ENCODE results near the gene FSTL4. TPM values are rescaled to one million over a fixed set of nuclear protein-coding genes. Genes with fewer than 3 reads are reported as not detected.
"Not testable (repeated sequence)": the region's sequence is repeated elsewhere in the genome, so short reads cannot be mapped to it uniquely, and the experiment has no call there.

FSTL4 gene
- polyA plus RNA-seq, 1 donor (not counting 4 experiments of a cell fraction or from before 2014, with no cell fraction given) = 1.7 TPM

- H3K4me3 ChIP-seq (ENCODE audit: control insufficient read depth in 2 of 3, extremely low read depth in 1 of 3, insufficient read depth in 2 of 3, low read depth in 1 of 3, low read length in 3 of 3) = no peak overlapping the region
- no peak for FAIRE-seq
Measured at GRCh38 chr5:133538718-133539117, 73.6 kb downstream of the FSTL4 start.

GRCh38 chr5:133535241-133535929 lies 77.0 kb downstream of the FSTL4 start:
- dilution Hi-C loops (cut with MboI; ENCODE audit: extremely low pct_ligation_motif_present, low sequenced_read_pairs); DNase-seq (ENCODE audit: low read depth, low spot score); H2AFZ ChIP-seq (ENCODE audit: control insufficient read depth, low read length): not testable (repeated sequence)

More at GRCh38 chr5:133538718-133539117, 73.6 kb downstream of the FSTL4 start:
- Histone ChIP-seq H3K9me3 (ENCODE audit: control insufficient read depth, low read depth, low read length) (no peaks in the 10 kb centered on the region), H3K27ac (ENCODE audit: control insufficient read depth, insufficient read depth, low read length) (no peak overlapping the region), H2AFZ (ENCODE audit: control insufficient read depth, low read length) (no peak overlapping the region), H3K79me2 (ENCODE audit: control insufficient read depth, insufficient read depth, low read length) (no peaks in the 10 kb centered on the region), H3K4me1 (ENCODE audit: control insufficient read depth, extremely low read depth, insufficient read depth, low read length) (no peaks in the 10 kb centered on the region), H3K27me3 (ENCODE audit: control insufficient read depth, extremely low read depth, insufficient read depth, low read length) (peaks cover 3% of the 10 kb centered on the region), H3K9ac (ENCODE audit: control insufficient read depth, extremely low read depth, insufficient read depth, low read length) (no peak overlapping the region), H3K36me3 (ENCODE audit: control insufficient read depth in 2 of 2, extremely low read depth in 1 of 2, insufficient read depth in 2 of 2, low read length in 2 of 2) (no peaks in the 10 kb centered on the region), H4K20me1 (ENCODE audit: control insufficient read depth, extremely low read depth, insufficient read depth, low read length) (no peaks in the 10 kb centered on the region), H3K4me2 (ENCODE audit: control insufficient read depth, extremely low read depth, insufficient read depth, low read depth, low read length) (no peak overlapping the region), H3K9me1 (ENCODE audit: control insufficient read depth, extremely low read depth, insufficient read depth, low read length) (no peaks in the 10 kb centered on the region)
- dilution Hi-C loops (cut with MboI; ENCODE audit: extremely low pct_ligation_motif_present, low sequenced_read_pairs) = no loop called here
- TF ChIP-seq, protein P1, sequence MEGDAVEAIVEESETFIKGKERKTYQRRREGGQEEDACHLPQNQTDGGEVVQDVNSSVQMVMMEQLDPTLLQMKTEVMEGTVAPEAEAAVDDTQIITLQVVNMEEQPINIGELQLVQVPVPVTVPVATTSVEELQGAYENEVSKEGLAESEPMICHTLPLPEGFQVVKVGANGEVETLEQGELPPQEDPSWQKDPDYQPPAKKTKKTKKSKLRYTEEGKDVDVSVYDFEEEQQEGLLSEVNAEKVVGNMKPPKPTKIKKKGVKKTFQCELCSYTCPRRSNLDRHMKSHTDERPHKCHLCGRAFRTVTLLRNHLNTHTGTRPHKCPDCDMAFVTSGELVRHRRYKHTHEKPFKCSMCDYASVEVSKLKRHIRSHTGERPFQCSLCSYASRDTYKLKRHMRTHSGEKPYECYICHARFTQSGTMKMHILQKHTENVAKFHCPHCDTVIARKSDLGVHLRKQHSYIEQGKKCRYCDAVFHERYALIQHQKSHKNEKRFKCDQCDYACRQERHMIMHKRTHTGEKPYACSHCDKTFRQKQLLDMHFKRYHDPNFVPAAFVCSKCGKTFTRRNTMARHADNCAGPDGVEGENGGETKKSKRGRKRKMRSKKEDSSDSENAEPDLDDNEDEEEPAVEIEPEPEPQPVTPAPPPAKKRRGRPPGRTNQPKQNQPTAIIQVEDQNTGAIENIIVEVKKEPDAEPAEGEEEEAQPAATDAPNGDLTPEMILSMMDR (optimal IDR thresholded peaks at IDR 0.05 in 1 of 3, IDR thresholded peaks at IDR 0.05 in 1 of 3, conservative IDR thresholded peaks at IDR 0.05 in 1 of 3; ENCODE audit: extremely low read depth in 1 of 3, insufficient read depth in 2 of 3, low read length in 3 of 3) = no peak
- TF ChIP-seq EZH2 (IDR thresholded peaks at IDR 0.05; ENCODE audit: low read length) = no peak
- DNase-seq (ENCODE audit: low read depth, low spot score) = no peak

GRCh38 chr5:133534566-133534965 lies 77.8 kb downstream of the FSTL4 start:
- Histone ChIP-seq H3K36me3 (ENCODE audit: control insufficient read depth in 2 of 2, extremely low read depth in 1 of 2, insufficient read depth in 2 of 2, low read length in 2 of 2) (no peaks in the 10 kb centered on the region), H3K9me3 (ENCODE audit: control insufficient read depth, low read depth, low read length) (no peaks in the 10 kb centered on the region), H3K27ac (ENCODE audit: control insufficient read depth, insufficient read depth, low read length) (no peak overlapping the region), H4K20me1 (ENCODE audit: control insufficient read depth, extremely low read depth, insufficient read depth, low read length) (no peaks in the 10 kb centered on the region), H3K9ac (ENCODE audit: control insufficient read depth, extremely low read depth, insufficient read depth, low read length) (no peak overlapping the region), H3K27me3 (ENCODE audit: control insufficient read depth, extremely low read depth, insufficient read depth, low read length) (peaks cover 3% of the 10 kb centered on the region), H2AFZ (ENCODE audit: control insufficient read depth, low read length) (no peak overlapping the region), H3K4me3 (ENCODE audit: control insufficient read depth in 2 of 3, extremely low read depth in 1 of 3, insufficient read depth in 2 of 3, low read depth in 1 of 3, low read length in 3 of 3) (no peak overlapping the region), H3K4me2 (ENCODE audit: control insufficient read depth, extremely low read depth, insufficient read depth, low read depth, low read length) (no peak overlapping the region), H3K79me2 (ENCODE audit: control insufficient read depth, insufficient read depth, low read length) (no peaks in the 10 kb centered on the region), H3K4me1 (ENCODE audit: control insufficient read depth, extremely low read depth, insufficient read depth, low read length) (no peaks in the 10 kb centered on the region), H3K9me1 (ENCODE audit: control insufficient read depth, extremely low read depth, insufficient read depth, low read length) (no peaks in the 10 kb centered on the region)
- dilution Hi-C loops (cut with MboI; ENCODE audit: extremely low pct_ligation_motif_present, low sequenced_read_pairs) = no loop called here
- no peak for FAIRE-seq
- no peak for TF ChIP-seq EZH2 (IDR thresholded peaks at IDR 0.05; ENCODE audit: low read length)
- TF ChIP-seq, protein P1 (optimal IDR thresholded peaks at IDR 0.05 in 1 of 3, IDR thresholded peaks at IDR 0.05 in 1 of 3, conservative IDR thresholded peaks at IDR 0.05 in 1 of 3; ENCODE audit: extremely low read depth in 1 of 3, insufficient read depth in 2 of 3, low read length in 3 of 3) = no peak
- DNase-seq (ENCODE audit: low read depth, low spot score) = no peak

More at GRCh38 chr5:133535241-133535929, 77.0 kb downstream of the FSTL4 start:
- not testable (repeated sequence) for H3K9me1 ChIP-seq (ENCODE audit: control insufficient read depth, extremely low read depth, insufficient read depth, low read length); H3K4me2 ChIP-seq (ENCODE audit: control insufficient read depth, extremely low read depth, insufficient read depth, low read depth, low read length); H4K20me1 ChIP-seq (ENCODE audit: control insufficient read depth, extremely low read depth, insufficient read depth, low read length); H3K9me3 ChIP-seq (ENCODE audit: control insufficient read depth, low read depth, low read length); H3K27me3 ChIP-seq (ENCODE audit: control insufficient read depth, extremely low read depth, insufficient read depth, low read length); H3K9ac ChIP-seq (ENCODE audit: control insufficient read depth, extremely low read depth, insufficient read depth, low read length); H3K4me1 ChIP-seq (ENCODE audit: control insufficient read depth, extremely low read depth, insufficient read depth, low read length); FAIRE-seq; H3K27ac ChIP-seq (ENCODE audit: control insufficient read depth, insufficient read depth, low read length); H3K79me2 ChIP-seq (ENCODE audit: control insufficient read depth, insufficient read depth, low read length); H3K4me3 ChIP-seq (ENCODE audit: control insufficient read depth in 2 of 3, extremely low read depth in 1 of 3, insufficient read depth in 2 of 3, low read depth in 1 of 3, low read length in 3 of 3); H3K36me3 ChIP-seq (ENCODE audit: control insufficient read depth in 2 of 2, extremely low read depth in 1 of 2, insufficient read depth in 2 of 2, low read length in 2 of 2)

Data from keratinocyte (primary cell).